Immature natural killer cell (primary cell): ENCODE results near the gene WDR64. TPM values are rescaled to one million over a fixed set of nuclear protein-coding genes. Genes with fewer than 3 reads are reported as not detected.

ENCODE experiments used
- DNase-seq, 3 donors: peaks; one replicate each; pipeline ENCODE4 v3.0.0; 2022; ENCODE audit warnings: mixed read lengths in 1 of 3
- H3K27ac Mint-ChIP-seq, 6 donors: one replicate each; pipeline ENCODE4 v1.8.0; 2020; ENCODE audit warnings: mixed read lengths in 6 of 6, mild to moderate bottlenecking in 5 of 6, inconsistent platforms in 4 of 6, moderate library complexity in 3 of 6
- H3K27me3 Mint-ChIP-seq, 3 donors: one replicate each; pipeline ENCODE4 v1.8.0; 2020 to 2021; ENCODE audit warnings: low read depth in 3 of 3, mild to moderate bottlenecking in 3 of 3, mixed read lengths in 3 of 3, moderate library complexity in 3 of 3, inconsistent platforms in 1 of 3
- H3K36me3 Mint-ChIP-seq, 3 donors: one replicate each; pipeline ENCODE4 v1.8.0; 2020; ENCODE audit warnings: mixed read lengths in 3 of 3, inconsistent platforms in 2 of 3, mild to moderate bottlenecking in 2 of 3
- H3K4me1 Mint-ChIP-seq, 2 donors: one replicate each; pipeline ENCODE4 v1.8.0; 2020; ENCODE audit warnings: inconsistent platforms in 2 of 2, mild to moderate bottlenecking in 2 of 2, mixed read lengths in 2 of 2, moderate library complexity in 1 of 2
- H3K4me3 Mint-ChIP-seq, 5 donors: one replicate each; pipeline ENCODE4 v1.8.0; 2020; ENCODE audit warnings: mild to moderate bottlenecking in 5 of 5, mixed read lengths in 5 of 5, inconsistent platforms in 3 of 5, moderate library complexity in 3 of 5
- H3K9me3 Mint-ChIP-seq, 6 donors: one replicate each; pipeline ENCODE4 v1.8.0; 2020; ENCODE audit warnings: mild to moderate bottlenecking in 6 of 6, mixed read lengths in 6 of 6, inconsistent platforms in 4 of 6, moderate library complexity in 3 of 6
- polyA plus RNA-seq, 3 donors: library from polyadenylated mRNA; unstranded; fragments of 300-500 nt; fragmentation: Illumina TruSeq; gene quantifications; one replicate each; pipeline ENCODE4 v1.2.3, GENCODE V29; 2021

The WDR64 gene
- polyA plus RNA-seq = not detected

- no peak within 1 kb of the TSS for H3K4me3 Mint-ChIP-seq
- peaks cover 0 to 13% (median 4%) of the 10 kb centered on the region in 3 donors for H3K27me3 Mint-ChIP-seq
- DNase-seq = no peak
- H3K27ac Mint-ChIP-seq = no peak within 1 kb of the TSS
- no peaks in the 10 kb centered on the region for H3K9me3 Mint-ChIP-seq
- no peaks in the 10 kb centered on the region for H3K36me3 Mint-ChIP-seq
- H3K4me1 Mint-ChIP-seq = no peaks in the 10 kb centered on the region
Observed at GRCh38 chr1:241652012-241652411, at the start of gene WDR64. TSS of gene WDR64 (plus strand) at chr1:241652281. CDS start at chr1:241652485, 204 bp downstream.

GRCh38 chr1:241603731-241604245 lies 48.3 kb upstream of the WDR64 start:
- no peaks in the 10 kb centered on the region for H3K4me1 Mint-ChIP-seq
- H3K27me3 Mint-ChIP-seq = peaks cover 0 to 2% (median 0%) of the 10 kb centered on the region in 3 donors
- H3K27ac Mint-ChIP-seq = no peak overlapping the region
- DNase-seq = no peak
- no peaks in the 10 kb centered on the region for H3K9me3 Mint-ChIP-seq
- peaks cover 8 to 17% (median 15%) of the 10 kb centered on the region in 3 donors for H3K36me3 Mint-ChIP-seq
- no peak overlapping the region for H3K4me3 Mint-ChIP-seq

- Mint-ChIP-seq H3K4me3 (no peak overlapping the region), H3K4me1 (no peaks in the 10 kb centered on the region), H3K9me3 (no peaks in the 10 kb centered on the region), H3K27ac (peak overlapping the region in 1 of 6 donors; percentile 36), H3K36me3 (peaks cover 8 to 17% (median 15%) of the 10 kb centered on the region in 3 donors), H3K27me3 (peaks cover 0 to 2% (median 0%) of the 10 kb centered on the region in 3 donors)
- DNase-seq = no peak
Observed at GRCh38 chr1:241605146-241605805, 46.8 kb upstream of the WDR64 start.

GRCh38 chr1:241606544-241606943 lies 45.5 kb upstream of the WDR64 start:
- Mint-ChIP-seq H3K4me3 (no peak overlapping the region), H3K4me1 (no peaks in the 10 kb centered on the region), H3K27ac (no peak overlapping the region), H3K36me3 (peaks cover 6 to 16% (median 8%) of the 10 kb centered on the region in 3 donors), H3K27me3 (peaks cover 0 to under 1% (median 0%) of the 10 kb centered on the region in 3 donors), H3K9me3 (no peaks in the 10 kb centered on the region)
- DNase-seq = no peak

- Mint-ChIP-seq H3K4me3 (no peak overlapping the region), H3K27ac (no peak overlapping the region), H3K4me1 (no peaks in the 10 kb centered on the region), H3K27me3 (no peaks in the 10 kb centered on the region), H3K9me3 (no peaks in the 10 kb centered on the region), H3K36me3 (peaks cover 6 to 9% (median 8%) of the 10 kb centered on the region in 3 donors)
- DNase-seq = no peak
Observed at GRCh38 chr1:241607497-241607896, 44.6 kb upstream of the WDR64 start.

GRCh38 chr1:241608379-241609033 lies 43.6 kb upstream of the WDR64 start:
- no peak overlapping the region for H3K4me3 Mint-ChIP-seq
- H3K4me1 Mint-ChIP-seq = no peaks in the 10 kb centered on the region
- no peaks in the 10 kb centered on the region for H3K9me3 Mint-ChIP-seq
- H3K27ac Mint-ChIP-seq = no peak overlapping the region
- no peaks in the 10 kb centered on the region for H3K27me3 Mint-ChIP-seq
- no peak for DNase-seq
- H3K36me3 Mint-ChIP-seq = peaks cover 0 to under 1% (median under 1%) of the 10 kb centered on the region in 3 donors

GRCh38 chr1:241610056-241610815 lies 41.8 kb upstream of the WDR64 start:
- H3K4me1 Mint-ChIP-seq = no peaks in the 10 kb centered on the region
- no peak for DNase-seq
- H3K4me3 Mint-ChIP-seq = no peak overlapping the region
- H3K36me3 Mint-ChIP-seq = no peaks in the 10 kb centered on the region
- no peaks in the 10 kb centered on the region for H3K9me3 Mint-ChIP-seq
- H3K27me3 Mint-ChIP-seq = no peaks in the 10 kb centered on the region
- no peak overlapping the region for H3K27ac Mint-ChIP-seq

- H3K36me3 Mint-ChIP-seq = no peaks in the 10 kb centered on the region
- H3K27me3 Mint-ChIP-seq = no peaks in the 10 kb centered on the region
- H3K4me3 Mint-ChIP-seq = no peak overlapping the region
- no peaks in the 10 kb centered on the region for H3K9me3 Mint-ChIP-seq
- no peaks in the 10 kb centered on the region for H3K4me1 Mint-ChIP-seq
- peak; percentile 40 to 45 (median 40) for DNase-seq
- H3K27ac Mint-ChIP-seq = no peak overlapping the region
Observed at GRCh38 chr1:241611063-241611462, 41.0 kb upstream of the WDR64 start.

- Mint-ChIP-seq H3K4me3 (no peak overlapping the region), H3K27ac (no peak overlapping the region), H3K9me3 (no peaks in the 10 kb centered on the region), H3K27me3 (no peaks in the 10 kb centered on the region), H3K4me1 (no peaks in the 10 kb centered on the region), H3K36me3 (no peaks in the 10 kb centered on the region)
- DNase-seq = no peak
Observed at GRCh38 chr1:241611736-241612135, 40.3 kb upstream of the WDR64 start.

- H3K36me3 Mint-ChIP-seq = no peaks in the 10 kb centered on the region
- no peaks in the 10 kb centered on the region for H3K9me3 Mint-ChIP-seq
- no peaks in the 10 kb centered on the region for H3K4me1 Mint-ChIP-seq
- no peak overlapping the region for H3K27ac Mint-ChIP-seq
- no peak for DNase-seq
- H3K4me3 Mint-ChIP-seq = no peak overlapping the region
- H3K27me3 Mint-ChIP-seq = no peaks in the 10 kb centered on the region
Observed at GRCh38 chr1:241612533-241613477, 39.3 kb upstream of the WDR64 start.

- H3K9me3 Mint-ChIP-seq = no peaks in the 10 kb centered on the region
- no peak overlapping the region for H3K27ac Mint-ChIP-seq
- H3K4me1 Mint-ChIP-seq = no peaks in the 10 kb centered on the region
- no peak overlapping the region for H3K4me3 Mint-ChIP-seq
- H3K36me3 Mint-ChIP-seq = no peaks in the 10 kb centered on the region
- DNase-seq = no peak
- no peaks in the 10 kb centered on the region for H3K27me3 Mint-ChIP-seq
Observed at GRCh38 chr1:241614144-241614543, 37.9 kb upstream of the WDR64 start.

GRCh38 chr1:241614572-241614971 lies 37.5 kb upstream of the WDR64 start:
- H3K4me3 Mint-ChIP-seq = no peak overlapping the region
- no peaks in the 10 kb centered on the region for H3K9me3 Mint-ChIP-seq
- no peaks in the 10 kb centered on the region for H3K36me3 Mint-ChIP-seq
- H3K4me1 Mint-ChIP-seq = no peaks in the 10 kb centered on the region
- H3K27ac Mint-ChIP-seq = no peak overlapping the region
- H3K27me3 Mint-ChIP-seq = no peaks in the 10 kb centered on the region
- DNase-seq = no peak
